WTC11 (cell line): Measurements from ENCODE around the gene KCNN1. TPM values are rescaled to one million over a fixed set of nuclear protein-coding genes. Genes with fewer than 3 reads are reported as not detected.

Source experiments
- ATAC-seq: fragments of 200-7000 bp; cut with Tn5 transposase; 2 replicates; pipeline ENCODE4 v1.10.0; 2021; ENCODE audit warnings: mild to moderate bottlenecking, moderate library complexity
- CTCF ChIA-PET: fragments of 300-600 bp; sonication (Branson Sonifier 250); formaldehyde crosslinking; loops from one replicate; lab custom pipeline; 2021; ENCODE audit warnings: antibody characterized with exemption; lab: Charles Lee
- POLR2A ChIA-PET: fragments of 350-600 bp; sonication (Branson Sonifier 250); formaldehyde crosslinking; loops from one replicate; lab custom pipeline; 2021; ENCODE audit warnings: antibody characterized with exemption; lab: Charles Lee
- DNase-seq: peaks from one replicate; pipeline ENCODE4 v3.0.0; 2021; ENCODE audit warnings: low spot score
- H3K27ac Mint-ChIP-seq: 2 replicates; pipeline ENCODE4 v1.8.0; 2021; ENCODE audit warnings: mixed read lengths
- H3K27me3 Mint-ChIP-seq: 2 replicates; pipeline ENCODE4 v1.8.0; 2021; ENCODE audit warnings: low read depth, mild to moderate bottlenecking, moderate library complexity, mixed read lengths
- H3K36me3 Mint-ChIP-seq: 2 replicates; pipeline ENCODE4 v1.8.0; 2021; ENCODE audit warnings: mixed read lengths
- H3K4me1 Mint-ChIP-seq: 2 replicates; pipeline ENCODE4 v1.8.0; 2022; ENCODE audit warnings: mixed read lengths
- H3K4me3 Mint-ChIP-seq: 2 replicates; pipeline ENCODE4 v1.8.0; 2021; ENCODE audit warnings: mild to moderate bottlenecking, moderate library complexity, mixed read lengths
- H3K9me3 Mint-ChIP-seq: 2 replicates; pipeline ENCODE4 v1.8.0; 2021; ENCODE audit warnings: mixed read lengths
- CBFB ChIP-seq: sonication (generic); formaldehyde crosslinking; IDR thresholded peaks from 2 replicates; pipeline ENCODE4 v1.8.1; 2022; ENCODE audit warnings: mild to moderate bottlenecking, low read depth, missing genetic modification reagents
- ERG ChIP-seq: fragments of 250-450 bp; sonication (Bioruptor Pico); IDR thresholded peaks from 2 replicates; pipeline ENCODE4 v1.8.0; 2021; ENCODE audit warnings: mild to moderate bottlenecking
- FOXK1 ChIP-seq: sonication (generic); formaldehyde crosslinking; IDR thresholded peaks from 2 replicates; pipeline ENCODE4 v1.8.0; 2022; ENCODE audit warnings: mild to moderate bottlenecking, moderate library complexity, missing genetic modification reagents
- IRF1 ChIP-seq: sonication (generic); formaldehyde crosslinking; IDR thresholded peaks from 2 replicates; pipeline ENCODE4 v1.8.0; 2023; ENCODE audit warnings: missing genetic modification reagents
- NFYB ChIP-seq: sonication (generic); formaldehyde crosslinking; conservative IDR thresholded peaks from 2 replicates; pipeline ENCODE4 v1.8.0; 2022; ENCODE audit warnings: low read depth, missing genetic modification reagents
- NR3C1 ChIP-seq: sonication (generic); formaldehyde crosslinking; conservative IDR thresholded peaks from 2 replicates; pipeline ENCODE4 v1.8.1; 2023; ENCODE audit warnings: low read depth, mild to moderate bottlenecking, missing genetic modification reagents
- SMAD4 ChIP-seq: sonication (generic); formaldehyde crosslinking; IDR thresholded peaks from 2 replicates; pipeline ENCODE4 v1.8.0; 2022; ENCODE audit warnings: mild to moderate bottlenecking, missing genetic modification reagents
- SOX15 ChIP-seq: fragments of 250-450 bp; sonication (Bioruptor Pico); IDR thresholded peaks from 2 replicates; pipeline ENCODE4 v1.9.0; 2021; ENCODE audit warnings: mild to moderate bottlenecking
- SP1 ChIP-seq: sonication (generic); formaldehyde crosslinking; conservative IDR thresholded peaks from 2 replicates; pipeline ENCODE4 v1.8.1; 2022; ENCODE audit warnings: missing genetic modification reagents
- TP53 ChIP-seq: sonication (generic); formaldehyde crosslinking; IDR thresholded peaks from 2 replicates; pipeline ENCODE4 v1.8.1; 2023; ENCODE audit warnings: mild to moderate bottlenecking, missing genetic modification reagents
- USF1 ChIP-seq: sonication (generic); formaldehyde crosslinking; IDR thresholded peaks from 2 replicates; pipeline ENCODE4 v1.8.0; 2022; ENCODE audit warnings: mild to moderate bottlenecking, missing genetic modification reagents
- ZBTB43 ChIP-seq: sonication (generic); formaldehyde crosslinking; IDR thresholded peaks from 2 replicates; pipeline ENCODE4 v1.8.1; 2023; ENCODE audit warnings: mild to moderate bottlenecking, missing genetic modification reagents
- ZNF396 ChIP-seq: fragments of 250-450 bp; sonication (Bioruptor Pico); IDR thresholded peaks from 2 replicates; pipeline ENCODE4 v1.8.0; 2021; ENCODE audit warnings: mild to moderate bottlenecking, moderate library complexity, borderline replicate concordance
- ZNF416 ChIP-seq: fragments of 250-450 bp; sonication (Bioruptor Pico); IDR thresholded peaks from 2 replicates; pipeline ENCODE4 v1.9.0; 2021; ENCODE audit warnings: mild to moderate bottlenecking, inconsistent platforms
- ZNF512 ChIP-seq: sonication (generic); formaldehyde crosslinking; IDR thresholded peaks from 2 replicates; pipeline ENCODE4 v1.8.1; 2022; ENCODE audit warnings: missing genetic modification reagents, borderline replicate concordance
- ZNF532 ChIP-seq: fragments of 250-450 bp; sonication (Bioruptor Pico); IDR thresholded peaks from 2 replicates; pipeline ENCODE4 v1.9.0; 2021; ENCODE audit warnings: mild to moderate bottlenecking, borderline replicate concordance
- total RNA-seq: library from RNA; stranded (reverse); gene quantifications from 3 replicates; pipeline ENCODE4 v1.2.3, GENCODE V29; 2021
- TF ChIP-seq, protein P1 (sequence below): fragments of 250-450 bp; sonication (Bioruptor Pico); IDR thresholded peaks from 2 replicates; pipeline ENCODE4 v1.9.0; 2021; ENCODE audit warnings: mild to moderate bottlenecking
- TF ChIP-seq, protein P2 (sequence below): fragments of 250-450 bp; sonication (Bioruptor Pico); IDR thresholded peaks from 2 replicates; pipeline ENCODE4 v1.9.0; 2021; ENCODE audit warnings: mild to moderate bottlenecking

KCNN1 gene
- total RNA-seq, 1 experiment from 2014 or later, result 15.3 TPM

GRCh38 chr19:18007917-18008673 lies 41.2 kb downstream of the KCNN1 start, which contains the start of gene ARRDC2:
TSS of gene ARRDC2 (plus strand) at chr19:18008170. CDS start at chr19:18008311, 141 bp downstream.
- DNase-seq (peak; percentile 92), ATAC-seq (peak; percentile 87)
- H3K4me3 Mint-ChIP-seq, result peak within 1 kb of the TSS; percentile 90
- peaks cover 3% of the 10 kb centered on the region for H3K36me3 Mint-ChIP-seq
- H3K27ac Mint-ChIP-seq, result peak within 1 kb of the TSS; percentile 88; the same call in 1 of the 2 replicates
- ChIA-PET CTCF (interaction anchor here (0.6 to 3.5 kb wide), 22 partner anchors 10 to 405 kb away, joined by 3 to 46 read pairs (median 4); partner anchors contain the start of genes CCDC124 and MAST3), POLR2A (interaction anchor here (0.5 to 0.7 kb wide), 2 partner anchors 83 to 337 kb away, joined by 4 read pairs; no protein-coding TSS in a partner anchor)
- peaks cover 6% of the 10 kb centered on the region; the same call in 1 of the 2 replicates for H3K4me1 Mint-ChIP-seq
- no peak for TF ChIP-seq SMAD4 (CRISPR knock-in tag)
- peak; percentile 52; the same call in 1 of the 2 replicates for TF ChIP-seq ZNF532 (CRISPR knock-in tag)
- peak; percentile 31; the same call in 1 of the 2 replicates for TF ChIP-seq TP53 (CRISPR knock-in tag)
- TF ChIP-seq, protein P1, sequence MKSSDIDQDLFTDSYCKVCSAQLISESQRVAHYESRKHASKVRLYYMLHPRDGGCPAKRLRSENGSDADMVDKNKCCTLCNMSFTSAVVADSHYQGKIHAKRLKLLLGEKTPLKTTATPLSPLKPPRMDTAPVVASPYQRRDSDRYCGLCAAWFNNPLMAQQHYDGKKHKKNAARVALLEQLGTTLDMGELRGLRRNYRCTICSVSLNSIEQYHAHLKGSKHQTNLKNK (CRISPR knock-in tag), result no peak
- peak; percentile 41 for TF ChIP-seq NFYB (CRISPR knock-in tag)
- TF ChIP-seq SP1 (CRISPR knock-in tag), result peak; percentile 74; the same call in 1 of the 2 replicates
- peak; percentile 22; the same call in 1 of the 2 replicates for TF ChIP-seq ERG (CRISPR knock-in tag)
- 0 out of 2 replicates have a peak, but pooled peaks have one; percentile 27 for TF ChIP-seq ZNF396 (CRISPR knock-in tag)
- 0 out of 2 replicates have a peak, but pooled peaks have one; percentile 75 for TF ChIP-seq NR3C1
- peak; percentile 56; the same call in 1 of the 2 replicates for TF ChIP-seq CBFB (CRISPR knock-in tag)
- TF ChIP-seq ZNF512 (CRISPR knock-in tag), result no peak
- peaks cover 3% of the 10 kb centered on the region for H3K9me3 Mint-ChIP-seq
- peaks cover 15% of the 10 kb centered on the region for H3K27me3 Mint-ChIP-seq

- H3K27ac Mint-ChIP-seq, result no peak overlapping the region
- DNase-seq (no peak), ATAC-seq (no peak)
- CTCF ChIA-PET, result interaction anchor here (0.9 to 3.5 kb wide), 5 partner anchors 11 to 199 kb away, joined by 4 to 46 read pairs (median 17); partner anchors contain the start of gene CCDC124
- H3K36me3 Mint-ChIP-seq, result peaks cover 5% of the 10 kb centered on the region
- peaks cover 3% of the 10 kb centered on the region for H3K9me3 Mint-ChIP-seq
- peaks cover 8% of the 10 kb centered on the region; the same call in 1 of the 2 replicates for H3K27me3 Mint-ChIP-seq
- H3K4me3 Mint-ChIP-seq, result peak overlapping the region; percentile 47
- peaks cover 6% of the 10 kb centered on the region; the same call in 1 of the 2 replicates for H3K4me1 Mint-ChIP-seq
- POLR2A ChIA-PET, result no interaction called here
- TF ChIP-seq, protein P2, sequence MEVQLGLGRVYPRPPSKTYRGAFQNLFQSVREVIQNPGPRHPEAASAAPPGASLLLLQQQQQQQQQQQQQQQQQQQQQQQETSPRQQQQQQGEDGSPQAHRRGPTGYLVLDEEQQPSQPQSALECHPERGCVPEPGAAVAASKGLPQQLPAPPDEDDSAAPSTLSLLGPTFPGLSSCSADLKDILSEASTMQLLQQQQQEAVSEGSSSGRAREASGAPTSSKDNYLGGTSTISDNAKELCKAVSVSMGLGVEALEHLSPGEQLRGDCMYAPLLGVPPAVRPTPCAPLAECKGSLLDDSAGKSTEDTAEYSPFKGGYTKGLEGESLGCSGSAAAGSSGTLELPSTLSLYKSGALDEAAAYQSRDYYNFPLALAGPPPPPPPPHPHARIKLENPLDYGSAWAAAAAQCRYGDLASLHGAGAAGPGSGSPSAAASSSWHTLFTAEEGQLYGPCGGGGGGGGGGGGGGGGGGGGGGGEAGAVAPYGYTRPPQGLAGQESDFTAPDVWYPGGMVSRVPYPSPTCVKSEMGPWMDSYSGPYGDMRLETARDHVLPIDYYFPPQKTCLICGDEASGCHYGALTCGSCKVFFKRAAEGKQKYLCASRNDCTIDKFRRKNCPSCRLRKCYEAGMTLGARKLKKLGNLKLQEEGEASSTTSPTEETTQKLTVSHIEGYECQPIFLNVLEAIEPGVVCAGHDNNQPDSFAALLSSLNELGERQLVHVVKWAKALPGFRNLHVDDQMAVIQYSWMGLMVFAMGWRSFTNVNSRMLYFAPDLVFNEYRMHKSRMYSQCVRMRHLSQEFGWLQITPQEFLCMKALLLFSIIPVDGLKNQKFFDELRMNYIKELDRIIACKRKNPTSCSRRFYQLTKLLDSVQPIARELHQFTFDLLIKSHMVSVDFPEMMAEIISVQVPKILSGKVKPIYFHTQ (CRISPR knock-in tag), result no peak
- TF ChIP-seq USF1 (no peak), IRF1 (CRISPR knock-in tag) (no peak), ZNF416 (no peak), FOXK1 (no peak), NR3C1 (no peak), ZBTB43 (CRISPR knock-in tag) (no peak), SOX15 (no peak), CBFB (CRISPR knock-in tag) (no peak)
Observed at GRCh38 chr19:18008814-18009213, 41.9 kb downstream of the KCNN1 start.
